ENCODE results near the gene GATC.

The GATC gene

GRCh38 chr12:120495186-120495730, 49.0 kb downstream of the GATC start:
- TF ChIP-seq ARNT (IDR thresholded peaks at IDR 0.05): no peak
- TF ChIP-seq SUZ12 (IDR thresholded peaks at IDR 0.05): no peak
- no peak for TF ChIP-seq TARDBP (IDR thresholded peaks at IDR 0.05)
- no peak for TF ChIP-seq SP1 (IDR thresholded peaks at IDR 0.05)
- no peak for TF ChIP-seq ZNF384 (IDR thresholded peaks at IDR 0.05)
- TF ChIP-seq NFRKB (IDR thresholded peaks at IDR 0.05): no peak
- TF ChIP-seq L3MBTL2 (conservative IDR thresholded peaks at IDR 0.05): no peak
- TF ChIP-seq FOXM1 (IDR thresholded peaks at IDR 0.05; ENCODE audit: borderline replicate concordance): no peak
- TF ChIP-seq CTBP1 (IDR thresholded peaks at IDR 0.05; ENCODE audit: borderline replicate concordance): no peak
- no peak for TF ChIP-seq PKNOX1 (IDR thresholded peaks at IDR 0.05)
- TF ChIP-seq ELF4 (IDR thresholded peaks at IDR 0.05): no peak
- CTCF ChIA-PET: no interaction called here
- DNase-seq (ENCODE audit: extremely low spot score): no peak
- POLR2A ChIA-PET: interaction anchor here (0.6 to 2.4 kb wide), 6 partner anchors 8 to 52 kb away, joined by 3 to 39 read pairs (median 6); partner anchors contain the start of genes COQ5 and SRSF9

DNA sequence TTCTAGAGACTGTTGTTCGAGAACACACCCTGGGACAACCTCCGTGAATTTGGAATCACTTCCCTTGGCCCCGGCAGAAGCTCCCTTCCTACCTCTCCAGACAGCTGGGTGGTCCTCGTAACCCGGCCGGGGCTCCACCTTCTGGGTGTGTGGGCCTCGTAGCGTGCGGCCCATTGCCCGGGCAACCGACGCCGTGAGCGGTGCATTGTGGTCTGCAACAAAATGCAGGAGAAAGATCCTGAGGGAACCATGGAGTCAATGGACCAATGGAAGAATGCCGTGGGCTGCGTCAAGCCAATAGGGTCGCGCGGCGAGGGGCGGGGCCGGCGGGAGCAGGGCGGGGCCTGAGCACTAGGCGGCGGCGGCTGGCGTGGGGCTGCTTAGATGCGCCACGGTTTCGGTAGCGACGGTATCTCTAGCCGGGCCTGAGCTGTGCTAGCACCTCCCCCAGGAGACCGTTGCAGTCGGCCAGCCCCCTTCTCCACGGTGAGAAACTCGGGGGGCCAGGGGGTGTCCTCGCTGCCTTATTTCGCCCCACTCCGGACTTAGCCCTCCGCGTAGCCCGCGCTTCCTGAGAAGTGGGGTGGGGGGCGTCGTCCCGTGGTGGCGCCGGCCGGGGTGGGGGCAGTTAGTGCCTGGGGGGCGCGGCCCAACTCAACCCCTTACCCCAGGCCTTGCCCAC, 49.6 kb downstream of the GATC start, which contains the start of gene DYNLL1:
Gene DYNLL1, plus strand, starts transcription at position 383 of the 682 bp plus-strand sequence. CDS start 309 bp downstream, outside the sequence.
- TF ChIP-seq LEF1 (IDR thresholded peaks at IDR 0.05; ENCODE audit: borderline replicate concordance): no peak
- no peak for TF ChIP-seq PKNOX1 (IDR thresholded peaks at IDR 0.05)
- no peak for TF ChIP-seq FOXM1 (IDR thresholded peaks at IDR 0.05; ENCODE audit: borderline replicate concordance)
- TF ChIP-seq SUZ12 (IDR thresholded peaks at IDR 0.05): no peak
- TF ChIP-seq NFRKB (IDR thresholded peaks at IDR 0.05): no peak
- TF ChIP-seq L3MBTL2 (conservative IDR thresholded peaks at IDR 0.05): no peak
- TF ChIP-seq BHLHE40 (IDR thresholded peaks at IDR 0.05; ENCODE audit: borderline replicate concordance): no peak
- TF ChIP-seq ELF4 (IDR thresholded peaks at IDR 0.05): peak; percentile 48; the same call in 1 of the 2 replicates
- TF ChIP-seq SP1 (IDR thresholded peaks at IDR 0.05): no peak; the same call in 1 of the 2 replicates
- TF ChIP-seq ARNT (IDR thresholded peaks at IDR 0.05): 0 out of 2 replicates have a peak, but pooled peaks have one; percentile 42
- TF ChIP-seq TARDBP (IDR thresholded peaks at IDR 0.05): no peak
- POLR2A ChIA-PET: interaction anchor here (0.6 to 2.4 kb wide), 9 partner anchors 8 to 85 kb away, joined by 3 to 39 read pairs (median 5); partner anchors contain the start of genes COQ5, POP5 and SRSF9
- peak; percentile 99 for DNase-seq (ENCODE audit: extremely low spot score)
- CTCF ChIA-PET: interaction anchor here (1.0 kb wide), 1 partner anchor 38 kb away, joined by 3 read pairs; no protein-coding TSS in a partner anchor

- DNase-seq (ENCODE audit: extremely low spot score): peak; percentile 36
- CTCF ChIA-PET: interaction anchor here (1.0 kb wide), 1 partner anchor 39 kb away, joined by 3 read pairs; no protein-coding TSS in a partner anchor
- TF ChIP-seq SP1 (IDR thresholded peaks at IDR 0.05): no peak
- TF ChIP-seq ZNF384 (IDR thresholded peaks at IDR 0.05): peak; percentile 90
- POLR2A ChIA-PET: interaction anchor here (0.6 to 2.4 kb wide), 13 partner anchors 8 to 296 kb away, joined by 3 to 39 read pairs (median 4); partner anchors contain the start of genes COQ5, COX6A1, POP5 and RPLP0
Measured at GRCh38 chr12:120496413-120497340, 50.4 kb downstream of the GATC start.

- ChIA-PET POLR2A (interaction anchor here (0.8 to 2.4 kb wide), 7 partner anchors 25 to 84 kb away, joined by 3 to 39 read pairs (median 4); partner anchors contain the start of genes COQ5, COX6A1, POP5 and SRSF9), CTCF (no interaction called here)
- DNase-seq (ENCODE audit: extremely low spot score): no peak
- TF ChIP-seq ELF4 (IDR thresholded peaks at IDR 0.05): no peak
- TF ChIP-seq LEF1 (IDR thresholded peaks at IDR 0.05; ENCODE audit: borderline replicate concordance): no peak
- TF ChIP-seq SP1 (IDR thresholded peaks at IDR 0.05): no peak
- TF ChIP-seq FOXK2 (IDR thresholded peaks at IDR 0.05): no peak
- no peak for TF ChIP-seq FOXM1 (IDR thresholded peaks at IDR 0.05; ENCODE audit: borderline replicate concordance)
- no peak for TF ChIP-seq TARDBP (IDR thresholded peaks at IDR 0.05)
- no peak for TF ChIP-seq ARNT (IDR thresholded peaks at IDR 0.05)
- TF ChIP-seq PKNOX1 (IDR thresholded peaks at IDR 0.05): no peak
- no peak for TF ChIP-seq ZNF384 (IDR thresholded peaks at IDR 0.05)
- no peak for TF ChIP-seq FOXA1 (IDR thresholded peaks at IDR 0.05)
- TF ChIP-seq CTBP1 (IDR thresholded peaks at IDR 0.05; ENCODE audit: borderline replicate concordance): no peak
Measured at GRCh38 chr12:120497524-120498150, 51.4 kb downstream of the GATC start.

DNA sequence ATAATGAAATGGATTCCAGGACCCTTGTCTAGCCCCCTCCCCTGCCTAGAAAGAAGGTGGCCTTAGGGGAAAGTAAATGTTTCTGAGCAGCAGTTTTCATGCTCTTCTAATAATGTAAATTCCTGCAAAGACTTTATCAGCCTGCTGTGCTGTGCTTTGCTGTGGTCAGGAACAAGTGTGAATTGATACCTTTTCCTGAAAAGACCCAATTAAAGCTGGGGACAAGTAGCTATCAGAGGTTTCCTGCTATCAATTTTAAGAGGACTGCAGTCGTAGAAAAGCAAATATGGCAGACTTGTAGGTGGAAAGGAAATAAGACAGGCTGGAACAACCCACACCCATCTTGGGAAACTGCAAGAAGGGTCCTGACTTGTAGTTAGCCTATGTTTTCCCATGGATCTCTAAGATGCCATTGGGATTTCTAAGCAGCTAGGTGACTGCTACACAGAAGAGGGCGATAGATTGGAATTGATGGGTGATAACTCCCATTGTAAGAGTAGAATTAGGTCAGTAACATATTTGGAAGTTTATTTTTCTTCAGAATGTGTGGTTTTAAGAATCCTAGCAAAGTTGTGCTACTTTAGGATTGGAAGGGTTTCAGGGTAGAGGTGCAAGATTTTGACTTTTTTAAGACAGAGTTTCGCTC, 52.7 kb downstream of the GATC start:
- CTCF ChIA-PET: no interaction called here
- no peak for DNase-seq (ENCODE audit: extremely low spot score)
- POLR2A ChIA-PET: interaction anchor here (1.0 to 1.3 kb wide), 2 partner anchors 24 to 36 kb away, joined by 3 to 4 read pairs; no protein-coding TSS in a partner anchor
- TF ChIP-seq ELF4 (IDR thresholded peaks at IDR 0.05) (no peak), SP1 (IDR thresholded peaks at IDR 0.05) (no peak), L3MBTL2 (conservative IDR thresholded peaks at IDR 0.05) (no peak), TARDBP (IDR thresholded peaks at IDR 0.05) (no peak), SUZ12 (IDR thresholded peaks at IDR 0.05) (no peak), FOXA1 (IDR thresholded peaks at IDR 0.05) (no peak)
